HEK293 (cell line): ENCODE data around the gene DNAJC13.
"Not testable (repeated sequence)": the region's sequence is repeated elsewhere in the genome, so short reads cannot be mapped to it uniquely, and the experiment has no call there.

Experiments used
- CTCF ChIA-PET: fragments of 350-600 bp; formaldehyde crosslinking; extraction: SDS; loops from one replicate; lab custom pipeline; 2021; ENCODE audit warnings: antibody characterized with exemption; lab: Yijun Ruan, JAX
- POLR2A ChIA-PET: fragments of 300-600 bp; formaldehyde crosslinking; extraction: SDS; loops from one replicate; lab custom pipeline; 2020; ENCODE audit warnings: antibody characterized with exemption, inconsistent platforms; lab: Yijun Ruan, JAX
- H3K27ac ChIP-seq: fragments of 200-500 bp; sonication (Bioruptor generic); 2 replicates; pipeline ENCODE4 v1.5.1; 2014; ENCODE audit warnings: low read depth, low read length, control low read depth, inconsistent platforms; ENCODE audit errors: extremely low read depth
- H3K36me3 ChIP-seq, 2 experiments: fragments of 200-500 bp in 1 of 2; sonication (Bioruptor generic) in 1 of 2; 1 replicate in 1 of 2; 2 replicates in 1 of 2; pipeline ENCODE4 v1.5.1; 2014 to 2017; ENCODE audit warnings: inconsistent platforms in 2 of 2, low read length in 2 of 2; ENCODE audit not compliant: control insufficient read depth in 2 of 2, insufficient read depth in 1 of 2
- H3K4me1 ChIP-seq: fragments of 200-500 bp; sonication (Bioruptor generic); 2 replicates; pipeline ENCODE4 v1.5.1; 2014; ENCODE audit warnings: mild to moderate bottlenecking, low read length, inconsistent platforms; ENCODE audit not compliant: control insufficient read depth, insufficient read depth
- H3K4me3 ChIP-seq: 2 replicates; pipeline ENCODE4 v1.5.1; 2011; ENCODE audit warnings: low read depth, mild to moderate bottlenecking, control low read depth, low read length, moderate library complexity
- H3K9me3 ChIP-seq: fragments of 200-500 bp; sonication (Bioruptor generic); 2 replicates; pipeline ENCODE4 v1.5.1; 2014; ENCODE audit warnings: low read depth, low read length, inconsistent platforms; ENCODE audit not compliant: control insufficient read depth, insufficient read depth
- GFI1B ChIP-seq: fragments of 450-650 bp; formaldehyde crosslinking; IDR thresholded peaks from 2 replicates; pipeline ENCODE4 v1.5.1; 2016; ENCODE audit warnings: missing biosample characterization, missing genetic modification characterization
- IKZF3 ChIP-seq: fragments of 450-650 bp; IDR thresholded peaks from 2 replicates; pipeline ENCODE4 v1.5.0; 2018; ENCODE audit warnings: missing biosample characterization, mild to moderate bottlenecking, missing genetic modification characterization, moderate library complexity
- REPIN1 ChIP-seq: fragments of 450-650 bp; formaldehyde crosslinking; IDR thresholded peaks from 2 replicates; pipeline ENCODE4 v1.5.1; 2017; ENCODE audit warnings: missing biosample characterization, missing genetic modification characterization, low read depth
- TRIM28 ChIP-seq: IDR thresholded peaks from 2 replicates; pipeline ENCODE4 v1.6.1; 2011; ENCODE audit warnings: low read length, control low read depth, borderline replicate concordance
- ZBTB8A ChIP-seq: fragments of 450-650 bp; formaldehyde crosslinking; IDR thresholded peaks from 2 replicates; pipeline ENCODE4 v1.5.1; 2016; ENCODE audit warnings: missing biosample characterization, missing genetic modification characterization
- ZNF132 ChIP-seq: fragments of 450-650 bp; formaldehyde crosslinking; IDR thresholded peaks from 2 replicates; pipeline ENCODE4 v1.5.1; 2017; ENCODE audit warnings: missing biosample characterization, missing genetic modification characterization, borderline replicate concordance
- ZNF335 ChIP-seq: fragments of 450-650 bp; formaldehyde crosslinking; conservative IDR thresholded peaks from 2 replicates; pipeline ENCODE4 v1.5.1; 2016; ENCODE audit warnings: missing biosample characterization, missing genetic modification characterization
- ZNF341 ChIP-seq: fragments of 450-650 bp; formaldehyde crosslinking; IDR thresholded peaks from 2 replicates; pipeline ENCODE4; 2016; ENCODE audit warnings: low read depth, missing biosample characterization, missing genetic modification characterization
- ZNF394 ChIP-seq: fragments of 450-650 bp; formaldehyde crosslinking; IDR thresholded peaks from 2 replicates; pipeline ENCODE4 v1.5.1; 2016; ENCODE audit warnings: missing biosample characterization, missing genetic modification characterization, mild to moderate bottlenecking, moderate library complexity, borderline replicate concordance
- ZNF423 ChIP-seq: fragments of 450-650 bp; formaldehyde crosslinking; IDR thresholded peaks from 2 replicates; pipeline ENCODE4 v1.5.1; 2016; ENCODE audit warnings: missing biosample characterization, missing genetic modification characterization
- ZNF529 ChIP-seq: fragments of 450-650 bp; formaldehyde crosslinking; IDR thresholded peaks from 2 replicates; pipeline ENCODE4 v1.5.1; 2017; ENCODE audit warnings: missing genetic modification characterization, missing biosample characterization; ENCODE audit not compliant: insufficient replicate concordance
- ZNF664 ChIP-seq: fragments of 450-650 bp; formaldehyde crosslinking; IDR thresholded peaks from 2 replicates; pipeline ENCODE4 v1.5.1; 2016; ENCODE audit warnings: missing biosample characterization, missing genetic modification characterization
- ZSCAN23 ChIP-seq: fragments of 450-650 bp; formaldehyde crosslinking; IDR thresholded peaks from 2 replicates; pipeline ENCODE4 v1.5.1; 2016; ENCODE audit warnings: missing biosample characterization, missing genetic modification characterization
- TF ChIP-seq, protein P1 (sequence below): fragments of 450-650 bp; formaldehyde crosslinking; IDR thresholded peaks from 2 replicates; pipeline ENCODE4 v1.5.1; 2016; ENCODE audit warnings: missing biosample characterization, missing genetic modification characterization
- TF ChIP-seq, protein P2 (sequence below): fragments of 450-650 bp; formaldehyde crosslinking; IDR thresholded peaks from 2 replicates; pipeline ENCODE4 v1.5.1; 2016; ENCODE audit warnings: missing biosample characterization, missing genetic modification characterization, low read depth
- TF ChIP-seq, protein P3 (sequence below): fragments of 450-650 bp; formaldehyde crosslinking; IDR thresholded peaks from 2 replicates; pipeline ENCODE4 v1.5.1; 2016; ENCODE audit warnings: missing biosample characterization, missing genetic modification characterization
- TF ChIP-seq, protein P4 (sequence below): fragments of 450-650 bp; formaldehyde crosslinking; optimal IDR thresholded peaks from 2 replicates; pipeline ENCODE3; 2016; ENCODE audit warnings: missing biosample characterization, mild to moderate bottlenecking, missing genetic modification characterization

Gene DNAJC13

DNA sequence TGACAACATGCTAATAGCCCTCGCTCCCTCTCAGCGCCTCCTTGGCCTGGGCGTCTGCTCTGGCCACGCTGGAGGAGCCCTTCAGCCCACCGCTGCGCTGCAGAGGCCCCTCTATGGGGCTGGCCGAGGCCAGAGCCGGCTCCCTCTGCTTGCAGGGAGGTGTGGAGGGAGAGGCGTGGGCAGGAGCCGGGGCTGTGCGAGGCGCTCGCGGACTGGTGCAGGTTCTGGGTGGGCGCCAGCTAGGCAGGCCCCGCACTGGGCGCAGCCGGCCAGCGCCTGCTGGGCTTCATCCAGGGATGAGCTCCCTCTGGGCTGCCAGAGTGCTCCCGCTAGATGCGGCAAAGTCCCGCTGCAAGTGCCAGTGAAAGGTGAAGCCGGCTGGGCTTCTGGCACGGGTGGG is 21.0 kb upstream of the DNAJC13 start:
- POLR2A ChIA-PET = no interaction called here

DNA sequence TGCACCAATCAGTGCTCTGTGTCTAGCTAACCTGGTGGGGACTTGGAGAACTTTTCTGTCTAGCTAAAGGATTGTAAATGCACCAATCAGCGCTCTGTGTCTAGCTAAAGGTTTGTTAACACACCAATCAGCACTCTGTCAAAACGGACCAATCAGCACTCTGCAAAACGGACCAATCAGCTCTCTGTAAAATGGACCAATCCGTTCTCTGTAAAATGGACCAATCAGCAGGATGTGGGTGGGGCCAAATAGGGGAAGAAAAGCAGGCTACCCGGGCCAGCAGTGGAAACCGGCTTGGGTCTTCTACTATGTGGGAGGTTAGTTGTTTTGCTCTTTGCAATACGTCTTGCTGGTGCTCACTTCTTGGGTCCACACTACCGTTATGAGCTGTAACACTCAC is 20.5 kb upstream of the DNAJC13 start:
- CTCF ChIA-PET = interaction anchor here (1.0 to 8.0 kb wide), 5 partner anchors 45 to 165 kb away, joined by 3 to 136 read pairs (median 5); no protein-coding TSS in a partner anchor
- H3K27ac ChIP-seq, H3K4me1 ChIP-seq, H3K9me3 ChIP-seq, H3K36me3 ChIP-seq, POLR2A ChIA-PET, H3K4me3 ChIP-seq: not testable (repeated sequence)

More for the DNA sequence above, 21.0 kb upstream of the DNAJC13 start:
- Histone ChIP-seq H3K9me3 (no peaks in the 10 kb centered on the region), H3K4me1 (no peaks in the 10 kb centered on the region), H3K36me3 (no peaks in the 10 kb centered on the region)
- CTCF ChIA-PET = interaction anchor here (1.1 to 8.0 kb wide), 4 partner anchors 44 to 357 kb away, joined by 4 to 136 read pairs (median 22); no protein-coding TSS in a partner anchor
- TF ChIP-seq, protein P1, sequence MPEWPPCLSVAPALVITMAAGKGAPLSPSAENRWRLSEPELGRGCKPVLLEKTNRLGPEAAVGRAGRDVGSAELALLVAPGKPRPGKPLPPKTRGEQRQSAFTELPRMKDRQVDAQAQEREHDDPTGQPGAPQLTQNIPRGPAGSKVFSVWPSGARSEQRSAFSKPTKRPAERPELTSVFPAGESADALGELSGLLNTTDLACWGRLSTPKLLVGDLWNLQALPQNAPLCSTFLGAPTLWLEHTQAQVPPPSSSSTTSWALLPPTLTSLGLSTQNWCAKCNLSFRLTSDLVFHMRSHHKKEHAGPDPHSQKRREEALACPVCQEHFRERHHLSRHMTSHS (tag by site-specific recombination) = no peak
- TF ChIP-seq, protein P2, sequence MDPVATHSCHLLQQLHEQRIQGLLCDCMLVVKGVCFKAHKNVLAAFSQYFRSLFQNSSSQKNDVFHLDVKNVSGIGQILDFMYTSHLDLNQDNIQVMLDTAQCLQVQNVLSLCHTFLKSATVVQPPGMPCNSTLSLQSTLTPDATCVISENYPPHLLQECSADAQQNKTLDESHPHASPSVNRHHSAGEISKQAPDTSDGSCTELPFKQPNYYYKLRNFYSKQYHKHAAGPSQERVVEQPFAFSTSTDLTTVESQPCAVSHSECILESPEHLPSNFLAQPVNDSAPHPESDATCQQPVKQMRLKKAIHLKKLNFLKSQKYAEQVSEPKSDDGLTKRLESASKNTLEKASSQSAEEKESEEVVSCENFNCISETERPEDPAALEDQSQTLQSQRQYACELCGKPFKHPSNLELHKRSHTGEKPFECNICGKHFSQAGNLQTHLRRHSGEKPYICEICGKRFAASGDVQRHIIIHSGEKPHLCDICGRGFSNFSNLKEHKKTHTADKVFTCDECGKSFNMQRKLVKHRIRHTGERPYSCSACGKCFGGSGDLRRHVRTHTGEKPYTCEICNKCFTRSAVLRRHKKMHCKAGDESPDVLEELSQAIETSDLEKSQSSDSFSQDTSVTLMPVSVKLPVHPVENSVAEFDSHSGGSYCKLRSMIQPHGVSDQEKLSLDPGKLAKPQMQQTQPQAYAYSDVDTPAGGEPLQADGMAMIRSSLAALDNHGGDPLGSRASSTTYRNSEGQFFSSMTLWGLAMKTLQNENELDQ (tag by site-specific recombination) = no peak
- TF ChIP-seq, protein P3, sequence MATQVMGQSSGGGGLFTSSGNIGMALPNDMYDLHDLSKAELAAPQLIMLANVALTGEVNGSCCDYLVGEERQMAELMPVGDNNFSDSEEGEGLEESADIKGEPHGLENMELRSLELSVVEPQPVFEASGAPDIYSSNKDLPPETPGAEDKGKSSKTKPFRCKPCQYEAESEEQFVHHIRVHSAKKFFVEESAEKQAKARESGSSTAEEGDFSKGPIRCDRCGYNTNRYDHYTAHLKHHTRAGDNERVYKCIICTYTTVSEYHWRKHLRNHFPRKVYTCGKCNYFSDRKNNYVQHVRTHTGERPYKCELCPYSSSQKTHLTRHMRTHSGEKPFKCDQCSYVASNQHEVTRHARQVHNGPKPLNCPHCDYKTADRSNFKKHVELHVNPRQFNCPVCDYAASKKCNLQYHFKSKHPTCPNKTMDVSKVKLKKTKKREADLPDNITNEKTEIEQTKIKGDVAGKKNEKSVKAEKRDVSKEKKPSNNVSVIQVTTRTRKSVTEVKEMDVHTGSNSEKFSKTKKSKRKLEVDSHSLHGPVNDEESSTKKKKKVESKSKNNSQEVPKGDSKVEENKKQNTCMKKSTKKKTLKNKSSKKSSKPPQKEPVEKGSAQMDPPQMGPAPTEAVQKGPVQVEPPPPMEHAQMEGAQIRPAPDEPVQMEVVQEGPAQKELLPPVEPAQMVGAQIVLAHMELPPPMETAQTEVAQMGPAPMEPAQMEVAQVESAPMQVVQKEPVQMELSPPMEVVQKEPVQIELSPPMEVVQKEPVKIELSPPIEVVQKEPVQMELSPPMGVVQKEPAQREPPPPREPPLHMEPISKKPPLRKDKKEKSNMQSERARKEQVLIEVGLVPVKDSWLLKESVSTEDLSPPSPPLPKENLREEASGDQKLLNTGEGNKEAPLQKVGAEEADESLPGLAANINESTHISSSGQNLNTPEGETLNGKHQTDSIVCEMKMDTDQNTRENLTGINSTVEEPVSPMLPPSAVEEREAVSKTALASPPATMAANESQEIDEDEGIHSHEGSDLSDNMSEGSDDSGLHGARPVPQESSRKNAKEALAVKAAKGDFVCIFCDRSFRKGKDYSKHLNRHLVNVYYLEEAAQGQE = no peak
- TF ChIP-seq ZNF423 (no peak), ZNF394 (no peak), ZNF664 (tag by site-specific recombination) (no peak), ZNF132 (tag by site-specific recombination) (no peak), TRIM28 (no peak), ZSCAN23 (tag by site-specific recombination) (no peak), GFI1B (tag by site-specific recombination) (no peak), ZNF529 (tag by site-specific recombination) (no peak), ZNF335 (no peak), ZBTB8A (tag by site-specific recombination) (no peak), REPIN1 (no peak), ZNF341 (tag by site-specific recombination) (no peak), IKZF3 (tag by site-specific recombination) (no peak)
- TF ChIP-seq, protein P4, sequence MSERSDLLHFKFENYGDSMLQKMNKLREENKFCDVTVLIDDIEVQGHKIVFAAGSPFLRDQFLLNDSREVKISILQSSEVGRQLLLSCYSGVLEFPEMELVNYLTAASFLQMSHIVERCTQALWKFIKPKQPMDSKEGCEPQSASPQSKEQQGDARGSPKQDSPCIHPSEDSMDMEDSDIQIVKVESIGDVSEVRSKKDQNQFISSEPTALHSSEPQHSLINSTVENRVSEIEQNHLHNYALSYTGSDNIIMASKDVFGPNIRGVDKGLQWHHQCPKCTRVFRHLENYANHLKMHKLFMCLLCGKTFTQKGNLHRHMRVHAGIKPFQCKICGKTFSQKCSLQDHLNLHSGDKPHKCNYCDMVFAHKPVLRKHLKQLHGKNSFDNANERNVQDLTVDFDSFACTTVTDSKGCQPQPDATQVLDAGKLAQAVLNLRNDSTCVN (tag by site-specific recombination) = no peak
- TF ChIP-seq, all 188 proteins: peak for 0
- H3K4me3 ChIP-seq = no peak overlapping the region
- no peak overlapping the region for H3K27ac ChIP-seq
